ENCODE results near the gene LSS. TPM values are rescaled to one million over a fixed set of nuclear protein-coding genes. Genes with fewer than 3 reads are reported as not detected.
A peak's percentile ranks its signal among the peaks of the same experiment; 100 is the strongest.

The LSS gene
- total RNA-seq, 4 donors from 2014 or later, result 43.7 to 172 (median 66.5) TPM

- Histone ChIP-seq H3K4me1 (peaks cover 0 to 6% (median 0%) of the 10 kb centered on the region in 4 donors), H3K27me3 (no peaks in the 10 kb centered on the region), H3K4me3 (no peak overlapping the region), H3K9me3 (no peaks in the 10 kb centered on the region), H3K36me3 (peaks cover 0 to 51% (median 0%) of the 10 kb centered on the region in 3 donors), H3K27ac (no peak overlapping the region)
- peak in 2 of 3 donors; percentile 9 to 33 for DNase-seq
- no peak for TF ChIP-seq CTCF (IDR thresholded peaks at IDR 0.05)
- TF ChIP-seq POLR2A (IDR thresholded peaks at IDR 0.05), result no peak
These were observed 36.6 kb downstream of the LSS start for GRCh38 chr21:46191686-46192575.

DNA sequence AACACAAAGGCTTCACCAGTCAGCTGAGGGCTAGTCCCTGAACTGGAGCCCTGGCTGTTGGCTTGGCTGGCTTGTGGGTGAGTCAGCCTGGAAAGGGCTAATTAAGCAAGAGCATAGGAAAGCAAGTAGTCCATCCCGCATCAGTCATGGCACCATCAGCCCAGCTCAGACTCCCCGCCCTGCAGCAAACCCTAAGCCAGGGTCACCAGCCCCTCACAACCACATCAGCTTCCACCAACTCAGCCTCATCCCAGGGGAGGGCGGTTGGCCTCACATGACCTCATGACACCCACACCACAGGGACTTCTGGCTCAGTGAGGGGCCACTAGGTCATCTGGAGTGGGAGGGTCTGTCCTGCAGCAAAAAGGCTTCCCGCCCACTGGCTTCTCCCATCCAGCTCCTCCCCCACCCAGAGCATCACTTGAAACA lies 37.3 kb downstream of the LSS start:
- H3K4me1 ChIP-seq, result peaks cover 0 to 6% (median 0%) of the 10 kb centered on the region in 4 donors
- peaks cover 0 to 45% (median 0%) of the 10 kb centered on the region in 3 donors for H3K36me3 ChIP-seq
- H3K9me3 ChIP-seq, result no peaks in the 10 kb centered on the region
- H3K27me3 ChIP-seq, result no peaks in the 10 kb centered on the region
- H3K27ac ChIP-seq, result no peak overlapping the region
- DNase-seq, result peak in 2 of 3 donors; percentile 15 to 46
- no peak overlapping the region for H3K4me3 ChIP-seq
- TF ChIP-seq CTCF (IDR thresholded peaks at IDR 0.05) (no peak), POLR2A (IDR thresholded peaks at IDR 0.05) (no peak)

GRCh38 chr21:46190491-46191131 lies 38.0 kb downstream of the LSS start:
- TF ChIP-seq CTCF (IDR thresholded peaks at IDR 0.05) (no peak), POLR2A (IDR thresholded peaks at IDR 0.05) (no peak)

DNA sequence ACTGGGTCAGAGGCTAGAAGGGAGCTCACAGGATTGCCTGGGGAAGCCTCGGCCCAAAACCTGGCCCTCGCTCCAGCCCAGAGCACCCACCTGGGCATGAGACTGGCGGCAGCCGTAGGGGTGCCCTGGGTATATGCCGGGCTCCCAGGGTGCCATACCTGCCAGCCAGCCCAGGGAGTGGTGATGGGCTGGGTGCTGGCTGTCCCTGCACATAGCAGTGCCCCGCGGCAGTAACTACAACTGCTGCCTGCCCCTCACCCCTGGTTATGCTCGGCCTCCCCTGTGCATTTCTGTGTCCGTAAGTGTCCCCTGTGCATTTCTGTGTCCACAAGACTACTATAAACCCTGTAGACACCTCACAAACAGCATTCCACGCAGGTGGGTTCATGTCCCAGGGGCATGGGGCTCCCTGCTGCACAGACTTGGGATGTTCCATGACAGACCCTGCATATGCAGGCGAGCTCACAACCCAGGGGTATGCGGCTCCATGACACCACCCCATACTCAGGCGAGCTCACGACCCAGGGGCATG lies 38.5 kb downstream of the LSS start:
- H3K27me3 ChIP-seq, result no peaks in the 10 kb centered on the region
- no peak overlapping the region for H3K27ac ChIP-seq
- no peak overlapping the region for H3K4me3 ChIP-seq
- H3K36me3 ChIP-seq, result peaks cover 0 to 32% (median 0%) of the 10 kb centered on the region in 3 donors
- peak in 2 of 3 donors; percentile 9 to 29 for DNase-seq
- H3K4me1 ChIP-seq, result peaks cover 0 to 6% (median 0%) of the 10 kb centered on the region in 4 donors
- no peaks in the 10 kb centered on the region for H3K9me3 ChIP-seq
- TF ChIP-seq CTCF (IDR thresholded peaks at IDR 0.05) (no peak), POLR2A (IDR thresholded peaks at IDR 0.05) (no peak)

More at GRCh38 chr21:46190491-46191131, 38.0 kb downstream of the LSS start:
- Histone ChIP-seq H3K4me3 (no peak overlapping the region), H3K27ac (no peak overlapping the region), H3K4me1 (peaks cover 0 to 6% (median 0%) of the 10 kb centered on the region in 4 donors), H3K36me3 (peaks cover 0 to 38% (median 0%) of the 10 kb centered on the region in 3 donors), H3K9me3 (no peaks in the 10 kb centered on the region), H3K27me3 (no peaks in the 10 kb centered on the region)
- DNase-seq, result peak in 1 of 3 donors; percentile 37

DNA sequence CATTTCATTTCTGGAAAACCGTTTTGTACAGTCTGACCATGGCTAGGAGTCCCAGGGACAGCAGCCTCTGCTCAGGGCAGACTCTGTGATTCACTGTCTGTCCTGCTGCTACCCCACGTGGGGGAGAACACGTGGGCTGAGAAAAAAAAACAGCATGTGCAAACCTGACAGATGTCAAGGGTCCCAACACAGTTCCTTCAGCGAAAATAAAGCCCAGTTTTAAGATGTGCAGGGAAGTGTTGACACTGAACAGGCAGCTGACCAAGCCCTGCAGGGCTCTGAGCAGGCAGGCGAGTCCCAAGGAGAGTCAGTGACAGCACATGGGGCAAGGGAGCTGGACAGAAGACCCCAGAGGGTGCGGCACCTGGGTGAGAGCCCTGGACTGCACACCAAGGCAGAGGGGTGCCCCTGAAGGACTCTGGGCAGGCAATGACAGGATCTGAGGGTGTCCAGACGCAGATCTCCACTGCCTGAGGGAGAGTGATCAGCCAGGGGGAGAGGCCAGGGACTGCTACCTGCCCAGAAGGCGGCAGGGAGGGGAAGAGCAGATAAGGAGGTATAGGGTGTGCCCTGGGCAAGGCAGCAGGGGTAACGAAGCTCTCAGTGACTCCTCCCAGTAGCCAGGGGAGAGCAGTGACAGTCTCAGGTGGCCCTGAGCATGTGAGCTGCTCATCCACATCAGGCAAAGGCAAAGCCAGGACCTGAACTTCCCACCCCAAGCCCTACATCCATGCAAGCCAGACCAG lies 39.2 kb downstream of the LSS start:
- DNase-seq, result peak in 2 of 3 donors; percentile 11 to 14

More for the DNA sequence above, 39.2 kb downstream of the LSS start:
- H3K4me3 ChIP-seq, result no peak overlapping the region
- H3K27ac ChIP-seq, result peak overlapping the region in 2 of 4 donors; percentile 13 to 42
- H3K27me3 ChIP-seq, result no peaks in the 10 kb centered on the region
- TF ChIP-seq POLR2A (IDR thresholded peaks at IDR 0.05) (no peak), CTCF (IDR thresholded peaks at IDR 0.05) (no peak)
- H3K4me1 ChIP-seq, result peaks cover 0 to 6% (median 0%) of the 10 kb centered on the region in 4 donors
- H3K36me3 ChIP-seq, result peaks cover 0 to 26% (median 0%) of the 10 kb centered on the region in 3 donors
- no peaks in the 10 kb centered on the region for H3K9me3 ChIP-seq

All from Peyer's patch (tissue), 4 donors.